Esophagus squamous epithelium (tissue), 5 donors: ENCODE results near the gene LENEP. TPM values are rescaled to one million over a fixed set of nuclear protein-coding genes. Genes with fewer than 3 reads are reported as not detected.
"Not testable (repeated sequence)": the region's sequence is repeated elsewhere in the genome, so short reads cannot be mapped to it uniquely, and the experiment has no call there.

Source experiments
- DNase-seq: peaks from one replicate; lab custom pipeline; 2025; lab: John Stamatoyannopoulos, UW
- H3K27ac ChIP-seq, 4 donors: fragments of 200-600 bp; sonication (generic); one replicate each; pipeline ENCODE4 v1.5.1; 2016 to 2019; ENCODE audit warnings: mild to moderate bottlenecking in 1 of 4
- H3K27me3 ChIP-seq, 4 donors: fragments of 200-600 bp; sonication (generic); 1 replicate in 3 of 4; 2 replicates in 1 of 4; pipeline versions ENCODE4 v1.5.1 to v1.6.0; 2017 to 2021; ENCODE audit warnings: antibody characterized with exemption in 1 of 4
- H3K36me3 ChIP-seq, 3 donors: fragments of 200-600 bp; sonication (generic); one replicate each; pipeline ENCODE4 v1.5.1; 2016 to 2019
- H3K4me1 ChIP-seq, 3 donors: fragments of 200-600 bp; sonication (generic); one replicate each; pipeline ENCODE4 v1.5.1; 2017 to 2019
- H3K4me3 ChIP-seq, 4 donors: fragments of 200-600 bp; sonication (generic); 1 replicate in 3 of 4; 2 replicates in 1 of 4; pipeline ENCODE4 v1.5.1; 2016 to 2019; ENCODE audit warnings: mild to moderate bottlenecking in 2 of 4, moderate library complexity in 1 of 4
- H3K9me3 ChIP-seq, 3 donors: fragments of 200-600 bp; sonication (generic); one replicate each; pipeline ENCODE4 v1.5.1; 2016 to 2019
- CTCF ChIP-seq, 6 experiments: fragments of 450-650 bp in 4 of 6; fragments of 200-600 bp in 2 of 6; sonication (generic) in 2 of 6; IDR thresholded peaks; one replicate each; pipeline ENCODE4 v1.5.1; 2016 to 2019; ENCODE audit warnings: antibody characterized with exemption in 6 of 6, mild to moderate bottlenecking in 4 of 6, moderate library complexity in 4 of 6
- POLR2A ChIP-seq, 4 donors: fragments of 450-650 bp; IDR thresholded peaks; one replicate each; pipeline ENCODE4 v1.6.1; 2017; ENCODE audit warnings: antibody characterized with exemption in 4 of 4, mild to moderate bottlenecking in 4 of 4, moderate library complexity in 3 of 4
- WGBS, 2 donors: methylation state at CpG; one replicate each; pipeline ENCODE4 v1.1.5; 2018; 5-methylcytosine and 5-hydroxymethylcytosine counted together
- intact Hi-C: fragments of 100-400 bp; cut with DNase I; formaldehyde crosslinking; loops from one replicate; pipeline ENCODE4 v1.15.0; 2022
- total RNA-seq, 4 donors: library from RNA; depleted of rRNA; stranded (reverse); fragments of >200 nt; gene quantifications; one replicate each; pipeline ENCODE4 v1.1.0, GENCODE V29; 2016
- donor health status: DM: yes; HTN: yes; CAD: no.

LENEP gene
- total RNA-seq, 4 donors from 2014 or later, result not detected

GRCh38 chr1:154982341-154982740, 11.0 kb upstream of the LENEP start:
- H3K27ac ChIP-seq, result peak overlapping the region; percentile 35 to 88 (median 74)
- WGBS, 2 donors, result 67 to 70% methylated on average over 6 of the region's 6 CpGs
- peak overlapping the region in 3 of 4 donors; percentile 63 to 76 (median 71) for H3K4me3 ChIP-seq
- intact Hi-C loops, result no loop called here
- H3K36me3 ChIP-seq, result peaks cover 0 to 38% (median 0%) of the 10 kb centered on the region in 3 donors
- H3K9me3 ChIP-seq, result no peaks in the 10 kb centered on the region
- H3K4me1 ChIP-seq, result peaks cover 15 to 41% (median 17%) of the 10 kb centered on the region in 3 donors
- DNase-seq, result no peak
- no peaks in the 10 kb centered on the region for H3K27me3 ChIP-seq
- TF ChIP-seq POLR2A (IDR thresholded peaks at IDR 0.05) (no peak), CTCF (IDR thresholded peaks at IDR 0.05) (no peak)

GRCh38 chr1:154982897-154983648, 10.3 kb upstream of the LENEP start, which contains the start of gene FLAD1:
FLAD1 (plus strand) TSS chr1:154983344; CDS start chr1:154983695, 351 bp downstream.
- WGBS, 2 donors, result 0% methylated on average over 20 to 24 of the region's 26 CpGs
- DNase-seq, result peak; percentile 97

GRCh38 chr1:154983776-154984466, 9.5 kb upstream of the LENEP start:
- H3K27ac ChIP-seq, result peak overlapping the region; percentile 66 to 88 (median 85)
- H3K4me3 ChIP-seq, result peak overlapping the region; percentile 45 to 76 (median 67)
- H3K9me3 ChIP-seq, result no peaks in the 10 kb centered on the region
- no peak for TF ChIP-seq CTCF (IDR thresholded peaks at IDR 0.05)
- WGBS, 2 donors, result 7 to 8% methylated on average over 9 to 16 of the region's 17 CpGs
- peaks cover 15 to 53% (median 17%) of the 10 kb centered on the region in 3 donors for H3K4me1 ChIP-seq
- peaks cover 2 to 43% (median 7%) of the 10 kb centered on the region in 3 donors for H3K36me3 ChIP-seq
- intact Hi-C loops, result no loop called here
- no peak for DNase-seq
- no peaks in the 10 kb centered on the region for H3K27me3 ChIP-seq

More at GRCh38 chr1:154982897-154983648, 10.3 kb upstream of the LENEP start, which contains the start of gene FLAD1:
- Histone ChIP-seq H3K27ac (peak within 1 kb of the TSS; percentile 66 to 88 (median 85)), H3K4me1 (peaks cover 15 to 45% (median 17%) of the 10 kb centered on the region in 3 donors), H3K9me3 (no peaks in the 10 kb centered on the region), H3K36me3 (peaks cover 0 to 40% (median 6%) of the 10 kb centered on the region in 3 donors), H3K27me3 (no peaks in the 10 kb centered on the region), H3K4me3 (peak within 1 kb of the TSS; percentile 45 to 76 (median 67))
- intact Hi-C loops, result no loop called here
- TF ChIP-seq POLR2A (IDR thresholded peaks at IDR 0.05) (peak in 2 of 4 donors; percentile 54 to 85), CTCF (IDR thresholded peaks at IDR 0.05) (peak in 1 of 6 experiments; percentile 4)

- Histone ChIP-seq H3K4me1 (peaks cover 15 to 62% (median 17%) of the 10 kb centered on the region in 3 donors), H3K36me3 (peaks cover 14 to 53% (median 15%) of the 10 kb centered on the region in 3 donors)
- H3K9me3 ChIP-seq, intact Hi-C loops, H3K4me3 ChIP-seq, H3K27me3 ChIP-seq, DNase-seq, H3K27ac ChIP-seq: not testable (repeated sequence)
- 81 to 98% methylated on average over 3 of the region's 4 CpGs for WGBS, 2 donors
These were observed 6.7 kb upstream of the LENEP start for GRCh38 chr1:154986736-154987135.

GRCh38 chr1:154987326-154987725, 6.1 kb upstream of the LENEP start:
- WGBS, 2 donors, result 25 to 61% methylated on average over 4 to 5 of the region's 6 CpGs
- no peak for DNase-seq
- intact Hi-C loops, result no loop called here
- no peak for TF ChIP-seq POLR2A (IDR thresholded peaks at IDR 0.05)
- TF ChIP-seq CTCF (IDR thresholded peaks at IDR 0.05), result no peak
- H3K4me1 ChIP-seq, result peaks cover 14 to 61% (median 15%) of the 10 kb centered on the region in 3 donors
- H3K27me3 ChIP-seq, result no peaks in the 10 kb centered on the region
- no peaks in the 10 kb centered on the region for H3K9me3 ChIP-seq
- no peak overlapping the region for H3K4me3 ChIP-seq
- H3K27ac ChIP-seq, result no peak overlapping the region
- H3K36me3 ChIP-seq, result peaks cover 14 to 59% (median 15%) of the 10 kb centered on the region in 3 donors
